Bronchial epithelial cell (primary cell): ENCODE results near the gene CD79A. TPM values are rescaled to one million over a fixed set of nuclear protein-coding genes. Genes with fewer than 3 reads are reported as not detected.

Source experiments
- DNase-seq: peaks from one replicate; pipeline ENCODE4 v3.0.0-alpha.2; 2010; ENCODE audit warnings: low read depth
- FAIRE-seq: peaks from 2 replicates; lab custom pipeline; 2011; peaks lifted over from hg19 to GRCh38; lab: Jason Lieb, UNC
- H3K27me3 ChIP-seq: 2 replicates; pipeline ENCODE4 v1.5.1; 2011; ENCODE audit warnings: low read length; ENCODE audit not compliant: control insufficient read depth, insufficient read depth
- H3K36me3 ChIP-seq: 2 replicates; pipeline ENCODE4 v1.5.1; 2011; ENCODE audit warnings: low read length; ENCODE audit not compliant: control insufficient read depth, insufficient read depth
- H3K4me3 ChIP-seq: 2 replicates; pipeline ENCODE4 v1.5.1; 2011; ENCODE audit warnings: mild to moderate bottlenecking, low read depth, low read length, control low read depth
- CTCF ChIP-seq: IDR thresholded peaks from 2 replicates; pipeline ENCODE4 v1.5.1; 2011; ENCODE audit warnings: mild to moderate bottlenecking, moderate library complexity, low read length, control low read depth, inconsistent platforms; ENCODE audit not compliant: insufficient read depth, severe bottlenecking
- total RNA-seq: library from RNA; depleted of rRNA; stranded (reverse); fragments of >200 nt; gene quantifications from 2 replicates; pipeline ENCODE4 v1.2.1, GENCODE V29; 2014

The CD79A gene
- total RNA-seq, 1 donor from 2014 or later = not detected

- no peak for TF ChIP-seq CTCF
- no peak overlapping the region for H3K4me3 ChIP-seq
- peaks cover 47% of the 10 kb centered on the region for H3K27me3 ChIP-seq
- H3K36me3 ChIP-seq = no peaks in the 10 kb centered on the region
- no peak for DNase-seq
- peak; percentile 64 for FAIRE-seq
Measured at GRCh38 chr19:41915021-41915775, 38.1 kb downstream of the CD79A start.

GRCh38 chr19:41915776-41916414 is 38.8 kb downstream of the CD79A start:
- peaks cover 48% of the 10 kb centered on the region for H3K27me3 ChIP-seq
- FAIRE-seq (no peak), DNase-seq (no peak)
- no peak for TF ChIP-seq CTCF
- H3K4me3 ChIP-seq = no peak overlapping the region
- no peaks in the 10 kb centered on the region for H3K36me3 ChIP-seq

GRCh38 chr19:41917676-41918075 is 40.6 kb downstream of the CD79A start:
- TF ChIP-seq CTCF = no peak
- H3K27me3 ChIP-seq = peaks cover 42% of the 10 kb centered on the region
- H3K4me3 ChIP-seq = no peak overlapping the region
- FAIRE-seq = no peak
- DNase-seq = no peak
- H3K36me3 ChIP-seq = no peaks in the 10 kb centered on the region

DNA sequence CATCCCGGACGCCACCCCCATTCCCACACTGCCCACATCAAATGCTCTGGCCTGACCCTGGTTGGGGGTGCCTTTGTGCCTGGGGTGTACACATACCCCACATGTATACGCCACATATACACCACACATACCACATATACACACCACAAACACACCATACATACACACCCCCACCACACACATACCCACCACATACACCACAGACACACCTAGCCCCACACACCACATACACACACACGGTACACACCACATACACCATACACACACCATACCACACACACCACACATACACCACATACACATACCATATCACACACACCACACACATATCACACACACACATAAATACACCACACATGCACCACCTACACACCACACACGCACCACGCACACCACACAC is 41.0 kb downstream of the CD79A start:
- no peak for TF ChIP-seq CTCF
- H3K36me3 ChIP-seq = no peaks in the 10 kb centered on the region

GRCh38 chr19:41918653-41919244 is 41.7 kb downstream of the CD79A start:
- peak; percentile 100 for FAIRE-seq
- Histone ChIP-seq H3K4me3 (no peak overlapping the region), H3K36me3 (no peaks in the 10 kb centered on the region), H3K27me3 (peaks cover 41% of the 10 kb centered on the region)
- DNase-seq = no peak
- TF ChIP-seq CTCF = no peak

More for the DNA sequence above, 41.0 kb downstream of the CD79A start:
- no peak for DNase-seq
- Histone ChIP-seq H3K4me3 (no peak overlapping the region), H3K27me3 (peaks cover 43% of the 10 kb centered on the region)
- no peak for FAIRE-seq
